OCI-LY3 (cell line): ENCODE measurements around the gene TNS3.

Experiments used
- EZH2phosphoT487 ChIP-seq: fragments of 200-600 bp; shearing (Covaris generic); IDR thresholded peaks from 2 replicates; pipeline ENCODE4 v1.6.1; 2018; ENCODE audit warnings: antibody characterized with exemption, mixed run types, low read depth
- TF ChIP-seq, protein P1 (sequence below): fragments of 200-600, 300-600 bp; sonication (generic); IDR thresholded peaks from 2 replicates; pipeline ENCODE4 v1.5.1; 2014; ENCODE audit warnings: antibody characterized with exemption, low read length, low read depth

DNA sequence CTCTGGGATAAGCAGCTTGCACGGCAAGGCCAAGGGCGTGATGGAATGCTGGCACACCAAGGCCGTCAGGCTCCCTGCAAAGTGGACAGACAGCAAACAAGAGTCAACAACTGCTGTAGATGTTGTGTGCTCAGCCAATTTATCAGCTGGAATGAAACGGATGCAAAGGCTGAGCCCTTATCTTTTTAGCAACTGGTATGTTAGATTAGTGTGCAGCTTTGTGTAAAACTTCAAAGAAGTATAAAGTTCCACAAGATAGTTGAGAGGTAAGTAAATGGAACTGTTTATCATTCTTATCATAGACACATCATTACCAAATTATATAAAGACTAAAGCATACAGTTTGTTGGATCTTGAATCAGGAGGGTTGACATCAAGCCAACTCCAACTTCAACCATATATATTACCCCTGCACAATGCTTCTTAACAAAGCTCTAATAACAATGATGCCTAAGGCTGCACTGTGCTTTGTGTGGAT lies 289.0 kb downstream of the TNS3 start:
- TF ChIP-seq, protein P1, sequence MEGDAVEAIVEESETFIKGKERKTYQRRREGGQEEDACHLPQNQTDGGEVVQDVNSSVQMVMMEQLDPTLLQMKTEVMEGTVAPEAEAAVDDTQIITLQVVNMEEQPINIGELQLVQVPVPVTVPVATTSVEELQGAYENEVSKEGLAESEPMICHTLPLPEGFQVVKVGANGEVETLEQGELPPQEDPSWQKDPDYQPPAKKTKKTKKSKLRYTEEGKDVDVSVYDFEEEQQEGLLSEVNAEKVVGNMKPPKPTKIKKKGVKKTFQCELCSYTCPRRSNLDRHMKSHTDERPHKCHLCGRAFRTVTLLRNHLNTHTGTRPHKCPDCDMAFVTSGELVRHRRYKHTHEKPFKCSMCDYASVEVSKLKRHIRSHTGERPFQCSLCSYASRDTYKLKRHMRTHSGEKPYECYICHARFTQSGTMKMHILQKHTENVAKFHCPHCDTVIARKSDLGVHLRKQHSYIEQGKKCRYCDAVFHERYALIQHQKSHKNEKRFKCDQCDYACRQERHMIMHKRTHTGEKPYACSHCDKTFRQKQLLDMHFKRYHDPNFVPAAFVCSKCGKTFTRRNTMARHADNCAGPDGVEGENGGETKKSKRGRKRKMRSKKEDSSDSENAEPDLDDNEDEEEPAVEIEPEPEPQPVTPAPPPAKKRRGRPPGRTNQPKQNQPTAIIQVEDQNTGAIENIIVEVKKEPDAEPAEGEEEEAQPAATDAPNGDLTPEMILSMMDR, result no peak
- TF ChIP-seq EZH2phosphoT487, result no peak
